GM21786 (cell line): ENCODE data around the gene ACAD9.

ENCODE experiments used
- ATAC-seq: cut with Tn5 transposase; IDR thresholded peaks from one replicate; pipeline ENCODE4 v1.9.1; 2021; ENCODE audit not compliant: unreplicated experiment

The ACAD9 gene

DNA sequence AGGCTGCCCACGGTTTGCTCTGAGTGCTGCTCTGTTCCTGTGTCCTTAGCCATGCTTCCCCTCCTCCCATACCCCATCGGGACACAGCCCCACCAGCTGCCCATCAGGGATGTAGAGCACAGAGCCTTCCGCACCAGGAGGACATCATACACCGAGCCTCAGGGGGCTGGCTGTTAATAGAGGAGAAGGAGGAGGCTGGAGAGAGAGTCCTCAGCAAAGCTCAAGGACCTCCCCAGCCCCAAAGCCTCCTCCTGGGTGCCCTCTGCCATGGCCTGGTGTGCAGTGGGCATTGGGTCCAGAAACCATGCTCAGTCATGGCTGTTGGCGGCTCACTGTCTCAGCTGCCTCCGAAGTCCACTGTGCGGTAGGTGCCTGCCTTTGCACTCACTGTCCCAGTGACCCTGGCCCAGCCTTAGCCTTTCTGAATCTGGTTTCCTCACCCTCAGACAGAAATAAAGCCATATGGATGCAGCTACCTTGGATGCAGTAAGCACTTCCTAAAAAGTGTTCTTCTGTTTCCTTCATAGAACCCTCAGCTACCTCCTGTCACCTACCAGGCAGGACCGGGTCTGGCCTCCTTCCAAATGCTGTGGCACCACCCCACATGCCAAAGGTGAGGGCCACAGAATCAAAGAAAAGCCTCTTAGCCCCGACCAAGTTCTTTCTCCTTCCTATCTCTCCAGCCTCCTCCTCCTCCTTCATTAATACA is 53.9 kb downstream of the ACAD9 start:
- ATAC-seq = no peak

DNA sequence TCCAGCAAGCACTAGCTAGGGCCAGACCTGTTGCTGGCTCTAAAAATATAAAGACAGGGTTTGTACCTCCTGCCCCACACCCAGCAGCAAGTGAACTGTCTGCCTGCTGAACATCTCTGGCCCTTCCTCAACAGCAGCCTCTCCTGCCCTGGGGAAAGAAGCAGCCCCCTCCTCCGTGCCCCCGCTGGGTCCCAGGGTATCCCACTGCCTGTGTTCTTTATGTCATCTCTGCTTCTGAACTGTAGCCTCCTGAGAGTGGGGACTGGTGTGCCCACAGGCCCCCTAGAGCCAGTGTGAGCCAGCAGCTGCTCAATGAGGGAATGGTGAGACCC is 54.5 kb downstream of the ACAD9 start:
- ATAC-seq = no peak

DNA sequence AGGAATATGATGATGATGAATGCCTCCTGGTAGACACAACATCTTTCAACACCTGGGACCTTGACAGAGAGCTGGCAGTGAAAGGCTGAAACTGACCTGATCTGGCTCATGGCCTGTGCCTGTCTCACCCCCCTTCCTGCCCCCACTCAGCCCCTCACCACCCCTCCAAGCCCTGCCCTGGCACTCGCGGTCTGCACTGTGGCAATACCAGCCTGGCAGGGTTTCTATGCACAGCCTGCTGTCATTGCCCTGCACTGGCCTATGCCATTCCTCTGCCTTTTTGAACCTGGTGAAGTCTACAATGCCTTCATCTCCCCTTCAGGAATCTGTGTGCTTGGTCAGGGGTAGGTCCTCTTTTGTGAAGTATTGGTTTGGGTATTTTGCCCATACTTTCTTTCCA is 56.5 kb downstream of the ACAD9 start:
- ATAC-seq = no peak

DNA sequence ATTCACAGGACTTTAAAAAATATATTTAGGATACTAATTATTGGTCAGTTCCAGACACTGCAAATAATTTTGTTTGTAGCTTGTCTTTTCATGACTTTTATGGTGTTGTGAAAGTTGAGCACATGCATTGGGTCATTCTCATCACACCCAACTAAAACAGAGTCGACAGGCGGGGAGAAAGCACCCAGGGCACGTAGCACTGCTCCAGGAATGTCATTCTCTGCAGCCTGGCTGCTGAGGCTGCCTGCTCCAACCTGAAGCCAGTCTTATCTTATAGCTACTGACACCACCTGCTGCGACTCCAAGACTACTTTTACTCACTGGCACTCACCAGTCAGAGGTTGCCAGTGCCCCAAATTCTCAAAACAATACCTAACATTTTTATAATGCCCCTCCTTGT is 56.9 kb downstream of the ACAD9 start:
- ATAC-seq = no peak

DNA sequence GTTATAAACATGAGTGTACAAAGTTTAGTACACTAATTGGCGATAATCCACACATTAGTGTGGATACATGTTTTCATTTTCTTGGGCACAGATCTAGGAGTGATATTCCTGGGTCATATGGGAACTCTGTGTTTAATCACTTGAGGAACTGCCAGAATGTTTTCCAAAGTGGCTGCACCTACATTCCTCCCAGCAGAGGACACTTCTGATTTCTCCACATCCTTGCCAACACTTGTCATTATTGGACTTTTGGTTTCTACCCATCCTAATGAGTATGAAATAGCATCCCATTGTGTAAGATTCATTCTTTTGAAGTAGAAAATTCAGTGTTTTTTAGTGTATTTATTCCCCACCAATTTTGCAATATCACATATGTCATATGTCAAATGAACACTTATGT is 60.8 kb downstream of the ACAD9 start:
- no peak for ATAC-seq

DNA sequence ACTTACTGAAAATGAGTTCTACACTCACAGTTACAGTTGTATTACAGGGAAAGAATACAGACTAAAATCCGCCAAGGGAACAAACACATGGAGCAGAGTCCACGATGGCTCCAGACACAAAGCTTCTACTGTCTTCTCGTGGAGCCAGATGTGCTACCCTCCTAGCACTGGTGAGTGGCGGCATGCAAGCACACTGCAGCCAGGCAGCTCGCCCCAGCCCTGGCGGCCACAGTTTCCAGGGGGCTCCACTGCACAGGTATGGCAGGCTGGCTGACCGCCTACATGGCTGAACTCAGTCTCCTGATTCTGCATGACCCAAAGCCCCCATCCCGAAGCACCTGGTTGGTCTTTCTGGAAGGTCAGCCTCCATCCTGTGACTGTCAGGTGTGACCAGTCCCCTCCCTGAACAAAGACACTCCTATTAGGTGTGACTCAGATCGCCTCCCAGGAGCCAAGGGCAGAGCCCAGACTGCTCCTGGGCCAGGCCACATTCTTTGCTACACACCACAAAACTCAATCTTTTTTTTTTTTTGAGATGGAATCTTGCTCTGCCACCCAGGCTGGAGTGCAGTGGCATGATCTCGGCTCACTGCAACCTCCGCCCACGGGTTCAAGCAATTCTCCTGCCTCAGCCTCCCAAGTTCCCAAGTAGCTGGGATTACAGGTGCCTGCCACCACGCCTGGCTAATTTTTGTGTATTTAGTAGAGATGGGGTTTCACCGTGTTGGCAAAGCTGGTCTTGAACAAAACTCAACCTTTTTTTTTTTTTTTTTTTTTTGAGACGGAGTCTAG is 62.9 kb downstream of the ACAD9 start:
- no peak for ATAC-seq

DNA sequence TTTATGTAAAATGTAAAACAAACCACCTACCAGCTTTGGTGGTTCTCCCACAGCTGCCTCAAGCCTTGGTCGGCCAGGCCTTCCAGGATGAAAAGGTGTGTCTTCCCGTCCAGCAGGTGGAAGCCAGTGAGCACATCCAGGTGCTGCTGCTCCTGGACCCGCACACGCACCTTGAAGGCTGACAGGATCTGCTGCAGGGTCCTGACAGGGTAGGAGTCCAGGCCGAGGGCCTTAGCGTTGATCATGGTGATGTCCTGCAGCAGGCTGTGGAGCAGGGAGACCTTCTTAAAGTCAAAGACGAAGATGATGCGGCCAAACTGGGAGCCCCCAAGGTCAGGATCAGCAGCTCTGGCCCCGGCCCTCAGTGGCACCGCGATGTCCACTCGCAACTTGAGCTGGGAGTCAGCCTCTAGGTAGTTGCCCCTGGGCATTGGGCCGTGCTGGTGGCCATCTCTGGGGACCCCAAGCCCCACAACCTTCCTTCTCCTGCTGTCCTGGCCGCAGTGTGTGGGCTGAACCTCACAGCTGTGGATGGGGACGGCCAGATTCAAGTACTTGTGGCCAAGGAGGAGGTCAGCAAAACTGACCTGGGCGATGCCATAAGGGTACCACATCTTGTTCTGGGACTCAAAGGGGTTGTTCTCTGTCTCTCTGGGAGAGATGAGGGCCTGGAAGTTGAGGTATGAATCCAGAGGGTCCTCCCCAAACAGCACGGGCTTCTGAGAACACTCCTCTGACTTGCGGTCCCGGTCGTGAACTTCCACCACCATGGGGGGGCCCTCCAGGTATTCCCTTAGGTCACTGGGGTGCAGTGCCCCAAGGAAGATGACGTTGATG is 65.8 kb downstream of the ACAD9 start:
- no peak for ATAC-seq

DNA sequence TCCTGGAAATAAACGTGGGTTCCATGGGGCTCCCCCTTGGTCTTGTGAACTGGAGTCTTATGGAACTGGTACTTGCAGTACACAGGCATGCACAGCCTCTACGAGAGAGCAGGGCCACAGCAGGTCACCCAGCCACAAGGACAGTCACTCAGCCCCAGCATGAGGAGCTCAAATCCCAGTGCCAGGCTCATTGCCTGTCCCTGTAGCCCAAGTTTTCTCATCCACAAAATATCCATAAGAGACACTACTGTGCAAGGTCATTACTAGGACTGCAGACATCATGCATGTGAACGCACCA is 66.4 kb downstream of the ACAD9 start:
- ATAC-seq = no peak

DNA sequence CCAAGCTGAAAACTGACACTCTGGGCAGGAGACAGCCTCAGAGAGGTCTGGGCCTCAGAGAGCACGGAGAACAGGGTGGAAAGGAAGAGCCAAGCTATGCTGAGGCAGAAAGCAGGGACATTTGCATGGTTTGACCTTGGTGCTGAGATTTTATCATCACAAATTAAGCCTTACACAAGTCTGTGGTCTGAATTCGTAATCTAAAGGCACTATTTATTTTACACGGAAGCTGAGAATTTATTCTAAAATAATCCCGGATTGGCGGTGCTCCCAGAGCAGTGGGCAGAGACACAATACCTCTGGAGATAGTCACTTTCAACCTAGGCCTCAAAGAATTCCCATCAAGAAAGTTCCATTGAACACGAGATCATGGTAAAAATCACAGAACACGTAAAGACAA is 67.0 kb downstream of the ACAD9 start:
- no peak for ATAC-seq

DNA sequence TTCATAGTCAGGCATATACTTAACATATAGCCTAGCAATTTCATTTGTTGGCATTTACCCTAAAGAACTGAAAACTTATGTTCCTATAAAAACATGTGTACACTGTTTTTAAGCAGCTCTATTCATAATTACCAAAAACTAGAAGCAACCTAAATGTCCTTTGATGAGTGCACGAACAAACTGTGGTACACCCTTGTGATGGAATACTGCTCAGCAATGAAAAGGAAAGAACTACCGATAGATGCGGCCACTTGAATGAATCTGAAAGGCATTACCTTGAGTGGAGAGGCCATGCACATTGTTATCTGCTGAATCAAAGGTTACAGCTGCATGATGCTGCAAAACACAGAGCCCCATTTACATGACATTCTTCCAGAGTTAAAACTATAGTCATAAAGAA is 69.7 kb downstream of the ACAD9 start:
- no peak for ATAC-seq

DNA sequence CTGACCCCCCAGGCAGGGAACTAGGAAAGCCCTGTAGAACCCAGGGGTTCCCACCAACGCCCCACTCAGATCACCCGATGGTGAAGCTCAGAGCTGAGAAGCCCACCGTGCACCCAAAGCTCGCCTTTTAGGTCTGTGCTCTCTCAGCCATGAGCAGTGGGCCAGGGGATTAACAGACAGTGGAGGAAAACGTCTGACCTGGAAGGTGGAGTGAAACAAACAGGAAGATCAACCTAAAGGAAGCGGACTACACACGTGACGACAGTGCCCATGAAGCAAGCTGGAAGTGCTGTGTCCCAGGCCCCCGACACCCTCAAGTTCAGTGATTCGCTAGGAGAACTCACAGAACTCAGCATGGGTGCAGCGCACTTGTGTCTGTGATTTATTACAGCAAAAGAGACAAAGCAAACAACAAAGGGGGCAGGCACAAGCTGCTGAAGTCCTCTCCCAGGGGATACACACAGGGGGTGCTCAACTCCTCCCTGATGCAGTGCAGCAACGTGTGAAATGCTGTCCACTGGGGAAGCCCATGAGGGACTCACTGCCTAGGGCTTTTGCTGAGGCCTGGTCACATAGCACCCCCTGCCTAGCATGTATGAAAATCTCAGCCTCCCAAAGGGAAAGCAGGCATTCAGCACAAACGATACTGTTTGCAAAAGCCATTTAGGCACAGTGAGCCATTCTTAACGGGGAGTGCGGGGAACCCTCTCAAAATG is 71.0 kb downstream of the ACAD9 start:
- ATAC-seq = no peak

DNA sequence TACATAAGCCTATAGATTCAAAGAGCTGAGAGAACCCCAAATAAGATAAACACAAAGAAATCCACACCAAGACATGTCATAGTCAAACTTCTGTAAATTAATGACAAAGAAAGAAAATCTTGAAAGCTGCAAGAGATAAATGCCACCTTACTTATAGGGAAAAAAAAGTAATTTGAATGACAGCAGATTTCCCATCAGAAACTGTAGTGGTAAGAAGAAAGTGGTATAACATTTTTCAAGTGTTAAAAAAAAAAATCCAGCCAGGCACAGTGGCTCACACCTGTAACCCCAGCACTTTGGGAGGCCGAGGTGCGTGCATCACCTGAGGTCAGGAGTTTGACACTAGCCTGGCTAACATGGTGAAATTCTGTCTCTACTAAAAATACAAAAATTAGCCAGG is 77.0 kb downstream of the ACAD9 start:
- no peak for ATAC-seq
